ENCODE measurements around the gene IGFLR1.

The IGFLR1 gene

DNA sequence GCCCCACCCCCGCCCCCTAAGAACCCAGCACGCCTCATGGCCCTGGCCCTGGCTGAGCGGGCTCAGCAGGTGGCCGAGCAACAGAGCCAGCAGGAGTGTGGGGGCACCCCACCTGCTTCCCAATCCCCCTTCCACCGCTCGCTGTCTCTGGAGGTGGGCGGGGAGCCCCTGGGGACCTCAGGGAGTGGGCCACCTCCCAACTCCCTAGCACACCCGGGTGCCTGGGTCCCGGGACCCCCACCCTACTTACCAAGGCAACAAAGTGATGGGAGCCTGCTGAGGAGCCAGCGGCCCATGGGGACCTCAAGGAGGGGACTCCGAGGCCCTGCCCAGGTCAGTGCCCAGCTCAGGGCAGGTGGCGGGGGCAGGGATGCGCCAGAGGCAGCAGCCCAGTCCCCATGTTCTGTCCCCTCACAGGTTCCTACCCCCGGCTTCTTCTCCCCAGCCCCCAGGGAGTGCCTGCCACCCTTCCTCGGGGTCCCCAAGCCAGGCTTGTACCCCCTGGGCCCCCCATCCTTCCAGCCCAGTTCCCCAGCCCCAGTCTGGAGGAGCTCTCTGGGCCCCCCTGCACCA, 45.1 kb upstream of the IGFLR1 start:
- Histone ChIP-seq H4K20me1 (peaks cover 0 to 32% (median 0%) of the 10 kb centered on the region in 11 experiments; a peak in 6 of 22 replicates), H3K9ac (no peak overlapping the region; a peak in 1 of 22 replicates), H3K36me3 (peaks cover 0 to 59% (median 42%) of the 10 kb centered on the region in 11 experiments; a peak in 19 of 22 replicates), H3K9me3 (replicated peaks in 1 of 11) (no peaks in the 10 kb centered on the region), H3K27ac (0 out of 22 replicates have a peak overlapping the region, but pooled peaks of 1 of the 11 experiments have one; percentile 9), H3K4me2 (no peak overlapping the region), H3K27me3 (no peaks in the 10 kb centered on the region), H3K4me1 (peaks cover 0 to 51% (median 35%) of the 10 kb centered on the region in 10 experiments; a peak in 18 of 20 replicates), H3K4me3 (no peak overlapping the region)
- TF ChIP-seq Cebpa-rat (IDR thresholded peaks at IDR 0.05): no peak

- peak overlapping the region in 3 of 11 experiments; percentile 9 to 18 (median 9); a peak in 2 of 22 replicates for H3K27ac ChIP-seq
- H3K4me2 ChIP-seq: no peak overlapping the region
- H3K36me3 ChIP-seq: peaks cover 0 to 67% (median 50%) of the 10 kb centered on the region in 11 experiments; a peak in 19 of 22 replicates
- no peaks in the 10 kb centered on the region for H3K9me3 ChIP-seq (replicated peaks in 1 of 11)
- 0 out of 22 replicates have a peak overlapping the region, but pooled peaks of 1 of the 11 experiments have one; percentile 23 for H3K9ac ChIP-seq
- peaks cover 0 to 37% (median 0%) of the 10 kb centered on the region in 11 experiments; a peak in 6 of 22 replicates for H4K20me1 ChIP-seq
- no peaks in the 10 kb centered on the region for H3K27me3 ChIP-seq
- H3K4me3 ChIP-seq: no peak overlapping the region
- TF ChIP-seq Cebpa-rat (IDR thresholded peaks at IDR 0.05): no peak
- peaks cover 0 to 51% (median 30%) of the 10 kb centered on the region in 10 experiments; a peak in 17 of 20 replicates for H3K4me1 ChIP-seq
Observed at GRCh38 chr19:35786299-35787160, 44.3 kb upstream of the IGFLR1 start.

- Histone ChIP-seq H3K27me3 (no peaks in the 10 kb centered on the region), H3K4me2 (no peak overlapping the region), H3K4me3 (no peak overlapping the region), H3K9me3 (replicated peaks in 1 of 11) (no peaks in the 10 kb centered on the region), H3K4me1 (peaks cover 0 to 42% (median 18%) of the 10 kb centered on the region in 10 experiments; a peak in 13 of 20 replicates), H3K27ac (peak overlapping the region in 2 of 11 experiments; percentile 9 to 16; a peak in 2 of 22 replicates), H4K20me1 (peaks cover 0 to 40% (median 0%) of the 10 kb centered on the region in 11 experiments; a peak in 6 of 22 replicates), H3K9ac (peak overlapping the region in 1 of 11 experiments; percentile 13; a peak in 1 of 22 replicates), H3K36me3 (peaks cover 3 to 73% (median 58%) of the 10 kb centered on the region in 11 experiments; a peak in 20 of 22 replicates)
- TF ChIP-seq Cebpa-rat (IDR thresholded peaks at IDR 0.05): no peak
Observed at GRCh38 chr19:35785339-35785627, 43.0 kb upstream of the IGFLR1 start.

GRCh38 chr19:35784503-35785338, 42.5 kb upstream of the IGFLR1 start:
- TF ChIP-seq Cebpa-rat (IDR thresholded peaks at IDR 0.05): no peak
- H3K27ac ChIP-seq: peak overlapping the region in 1 of 11 experiments; percentile 16; a peak in 2 of 22 replicates
- H3K4me1 ChIP-seq: peaks cover 0 to 37% (median 18%) of the 10 kb centered on the region in 10 experiments; a peak in 13 of 20 replicates
- H3K4me2 ChIP-seq: no peak overlapping the region
- H3K27me3 ChIP-seq: no peaks in the 10 kb centered on the region
- H4K20me1 ChIP-seq: peaks cover 0 to 35% (median 0%) of the 10 kb centered on the region in 11 experiments; a peak in 6 of 22 replicates
- H3K9me3 ChIP-seq (replicated peaks in 1 of 11): no peaks in the 10 kb centered on the region
- no peak overlapping the region for H3K4me3 ChIP-seq
- peaks cover 3 to 79% (median 63%) of the 10 kb centered on the region in 11 experiments; a peak in 20 of 22 replicates for H3K36me3 ChIP-seq
- H3K9ac ChIP-seq: peak overlapping the region in 1 of 11 experiments; percentile 13; a peak in 1 of 22 replicates

DNA sequence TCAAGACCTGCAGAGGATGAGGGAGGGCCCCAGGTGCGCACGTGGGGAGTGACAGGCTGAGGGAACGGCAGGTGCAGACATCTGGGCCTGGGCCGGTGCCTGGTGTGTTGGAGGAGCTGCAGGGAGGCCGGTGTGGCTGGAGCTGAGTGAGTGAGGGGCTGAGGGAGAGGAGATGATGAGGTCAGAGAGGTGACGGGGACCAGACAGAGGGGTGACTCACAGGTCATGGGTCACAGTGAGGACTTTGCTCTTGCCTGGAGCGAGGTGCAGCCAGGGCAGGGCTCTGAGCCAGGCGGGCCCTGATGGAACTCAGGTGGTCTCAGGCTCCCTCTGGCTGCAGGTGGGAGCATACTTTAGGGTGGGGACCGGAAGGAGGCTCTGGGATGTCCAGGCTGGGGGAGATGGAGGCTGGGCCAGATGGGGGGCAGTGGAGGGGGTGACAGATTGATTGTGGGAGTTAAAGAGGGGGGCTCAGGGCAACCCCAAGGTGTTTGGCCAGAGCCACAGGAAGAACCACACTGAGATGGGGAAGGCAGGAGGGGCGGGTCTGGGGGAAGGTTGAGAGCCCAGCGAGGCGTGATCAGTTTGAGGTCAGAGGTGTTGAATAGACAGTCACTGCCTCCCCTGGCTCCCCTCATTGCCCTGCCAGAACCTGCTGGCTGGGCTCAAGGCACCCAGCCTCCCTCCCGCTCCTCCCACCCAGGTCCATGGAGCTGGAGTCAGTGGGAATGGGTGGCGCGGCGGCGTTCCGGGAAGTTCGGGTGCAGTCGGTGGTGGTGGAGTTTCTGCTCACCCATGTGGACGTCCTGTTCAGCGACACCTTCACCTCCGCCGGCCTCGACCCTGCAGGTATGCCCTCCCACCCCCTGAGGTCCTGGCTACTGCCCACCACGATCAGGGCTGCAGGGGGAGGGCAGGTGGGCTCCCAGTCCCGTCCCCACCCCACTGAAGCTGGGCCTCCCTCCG, 41.5 kb upstream of the IGFLR1 start:
- H3K4me1 ChIP-seq: peaks cover 0 to 36% (median 18%) of the 10 kb centered on the region in 10 experiments; a peak in 13 of 20 replicates
- H4K20me1 ChIP-seq: peaks cover 0 to 35% (median 0%) of the 10 kb centered on the region in 11 experiments; a peak in 7 of 22 replicates
- no peak for TF ChIP-seq Cebpa-rat (IDR thresholded peaks at IDR 0.05)
- peak overlapping the region in 1 of 11 experiments; percentile 14; a peak in 2 of 22 replicates for H3K27ac ChIP-seq
- no peaks in the 10 kb centered on the region for H3K27me3 ChIP-seq
- peak overlapping the region in 3 of 11 experiments; percentile 24 to 52 (median 44); a peak in 3 of 22 replicates for H3K9ac ChIP-seq
- no peaks in the 10 kb centered on the region for H3K9me3 ChIP-seq (replicated peaks in 1 of 11)
- peak overlapping the region in 5 of 11 experiments; percentile 41 to 59 (median 57); a peak in 8 of 22 replicates for H3K4me2 ChIP-seq
- no peak overlapping the region for H3K4me3 ChIP-seq
- peaks cover 3 to 88% (median 73%) of the 10 kb centered on the region in 11 experiments; a peak in 21 of 22 replicates for H3K36me3 ChIP-seq

DNA sequence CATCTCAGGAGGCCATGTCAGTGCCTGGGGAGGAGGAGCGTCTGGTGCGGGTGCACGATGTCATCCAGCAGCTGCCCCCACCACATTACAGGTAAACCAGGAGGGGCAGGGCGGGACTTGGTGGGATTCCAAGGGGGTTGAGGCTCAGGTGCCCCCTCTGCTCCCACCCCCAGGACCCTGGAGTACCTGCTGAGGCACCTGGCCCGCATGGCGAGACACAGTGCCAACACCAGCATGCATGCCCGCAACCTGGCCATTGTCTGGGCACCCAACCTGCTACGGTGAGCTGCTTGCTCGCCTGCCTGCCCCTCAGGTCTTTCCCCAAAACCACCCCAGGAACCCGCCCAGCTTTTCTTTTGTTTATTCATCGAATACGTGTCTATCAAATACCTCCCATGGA, 40.3 kb upstream of the IGFLR1 start:
- Histone ChIP-seq H4K20me1 (peaks cover 0 to 35% (median 0%) of the 10 kb centered on the region in 11 experiments; a peak in 7 of 22 replicates), H3K4me1 (peaks cover 0 to 41% (median 24%) of the 10 kb centered on the region in 10 experiments; a peak in 14 of 20 replicates), H3K27me3 (no peaks in the 10 kb centered on the region), H3K4me2 (peak overlapping the region in 8 of 11 experiments; percentile 7 to 59 (median 45); a peak in 12 of 22 replicates), H3K9me3 (replicated peaks in 1 of 11) (no peaks in the 10 kb centered on the region), H3K36me3 (peaks cover 3 to 92% (median 84%) of the 10 kb centered on the region in 11 experiments; a peak in 21 of 22 replicates), H3K9ac (peak overlapping the region in 5 of 11 experiments; percentile 23 to 54 (median 44); a peak in 8 of 22 replicates), H3K4me3 (no peak overlapping the region), H3K27ac (peak overlapping the region in 2 of 11 experiments; percentile 30 to 35; a peak in 2 of 22 replicates)
- TF ChIP-seq Cebpa-rat (IDR thresholded peaks at IDR 0.05): no peak

- Histone ChIP-seq H3K36me3 (peaks cover 3 to 88% (median 79%) of the 10 kb centered on the region in 11 experiments; a peak in 21 of 22 replicates), H4K20me1 (peaks cover 0 to 35% (median 0%) of the 10 kb centered on the region in 11 experiments; a peak in 8 of 22 replicates), H3K27me3 (no peaks in the 10 kb centered on the region), H3K27ac (peak overlapping the region in 1 of 11 experiments; percentile 8; a peak in 2 of 22 replicates), H3K9me3 (replicated peaks in 1 of 11) (no peaks in the 10 kb centered on the region), H3K4me3 (no peak overlapping the region), H3K4me2 (0 out of 22 replicates have a peak overlapping the region, but pooled peaks of 1 of the 11 experiments have one; percentile 57), H3K4me1 (peaks cover 1 to 50% (median 33%) of the 10 kb centered on the region in 10 experiments; a peak in 18 of 20 replicates), H3K9ac (no peak overlapping the region)
- no peak for TF ChIP-seq Cebpa-rat (IDR thresholded peaks at IDR 0.05)
Observed at GRCh38 chr19:35781650-35782049, 39.4 kb upstream of the IGFLR1 start.
